ENCODE data around the gene SPATA20. TPM values are rescaled to one million over a fixed set of nuclear protein-coding genes. Genes with fewer than 3 reads are reported as not detected.

SPATA20 gene
- total and polyA plus RNA-seq, 7 donors, result 4.8 to 25.8 (median 16.7) TPM

GRCh38 chr17:50596191-50597037 is 49.4 kb downstream of the SPATA20 start:
- 79 to 82% (median 80%) methylated on average over 34 of the region's 34 CpGs for WGBS, 3 donors
- no peaks in the 10 kb centered on the region for H3K9me3 ChIP-seq
- no peak for ATAC-seq
- DNase-seq, result no peak
- H3K27me3 ChIP-seq (ENCODE audit: insufficient read depth in 3 of 3, low read length in 2 of 3), result peaks cover 0 to 3% (median 0%) of the 10 kb centered on the region in 3 donors
- H3K27ac ChIP-seq, result no peak overlapping the region
- no peak for TF ChIP-seq CTCF (IDR thresholded peaks at IDR 0.05)
- H3K4me3 ChIP-seq, result no peak overlapping the region
- intact Hi-C loops (cut with DNase I), result no loop called here
- no peaks in the 10 kb centered on the region for H3K36me3 ChIP-seq (ENCODE audit: insufficient read depth in 1 of 2, low read depth in 1 of 2)
- H3K4me1 ChIP-seq, result no peaks in the 10 kb centered on the region

DNA sequence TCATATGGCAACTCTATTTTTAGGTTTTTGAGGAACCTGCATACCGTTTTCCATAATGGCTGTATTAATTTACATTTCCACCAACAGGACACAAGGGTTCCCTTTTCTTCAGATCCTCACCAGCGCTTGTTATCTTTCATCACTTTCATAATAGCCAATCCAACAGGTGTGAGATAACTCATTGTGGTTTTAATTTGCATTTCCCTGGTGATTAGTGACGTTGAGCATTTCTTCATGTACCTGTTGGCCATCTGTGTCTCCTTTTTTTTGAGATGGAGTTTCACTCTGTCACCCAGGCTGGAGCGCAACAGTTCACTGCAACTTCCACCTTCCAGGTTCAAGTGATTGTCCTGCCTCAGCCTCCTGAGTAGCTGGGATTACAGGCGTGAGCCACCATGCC is 51.5 kb downstream of the SPATA20 start:
- WGBS, 3 donors, result 69 to 79% (median 71%) methylated on average over 5 of the region's 5 CpGs
- intact Hi-C loops (cut with DNase I), result no loop called here
- H3K4me1 ChIP-seq, result no peaks in the 10 kb centered on the region
- H3K36me3 ChIP-seq (ENCODE audit: insufficient read depth in 1 of 2, low read depth in 1 of 2), result no peaks in the 10 kb centered on the region
- ATAC-seq, result no peak
- H3K9me3 ChIP-seq, result no peaks in the 10 kb centered on the region
- peaks cover 0 to 3% (median 0%) of the 10 kb centered on the region in 3 donors for H3K27me3 ChIP-seq (ENCODE audit: insufficient read depth in 3 of 3, low read length in 2 of 3)
- no peak overlapping the region for H3K27ac ChIP-seq
- no peak overlapping the region for H3K4me3 ChIP-seq
- DNase-seq, result no peak
- no peak for TF ChIP-seq CTCF (IDR thresholded peaks at IDR 0.05)

- DNase-seq (no peak), ATAC-seq (no peak)
- H3K9me3 ChIP-seq, result no peaks in the 10 kb centered on the region
- no peaks in the 10 kb centered on the region for H3K36me3 ChIP-seq (ENCODE audit: insufficient read depth in 1 of 2, low read depth in 1 of 2)
- intact Hi-C loops (cut with DNase I), result no loop called here
- 83 to 89% (median 86%) methylated on average over 14 to 15 of the region's 15 CpGs for WGBS, 3 donors
- no peak for TF ChIP-seq CTCF (IDR thresholded peaks at IDR 0.05)
- H3K4me1 ChIP-seq, result no peaks in the 10 kb centered on the region
- no peak overlapping the region for H3K27ac ChIP-seq
- no peak overlapping the region for H3K4me3 ChIP-seq
- H3K27me3 ChIP-seq (ENCODE audit: insufficient read depth in 3 of 3, low read length in 2 of 3), result peaks cover 0 to 3% (median 0%) of the 10 kb centered on the region in 3 donors
Measured at GRCh38 chr17:50599606-50600005, 52.6 kb downstream of the SPATA20 start.

DNA sequence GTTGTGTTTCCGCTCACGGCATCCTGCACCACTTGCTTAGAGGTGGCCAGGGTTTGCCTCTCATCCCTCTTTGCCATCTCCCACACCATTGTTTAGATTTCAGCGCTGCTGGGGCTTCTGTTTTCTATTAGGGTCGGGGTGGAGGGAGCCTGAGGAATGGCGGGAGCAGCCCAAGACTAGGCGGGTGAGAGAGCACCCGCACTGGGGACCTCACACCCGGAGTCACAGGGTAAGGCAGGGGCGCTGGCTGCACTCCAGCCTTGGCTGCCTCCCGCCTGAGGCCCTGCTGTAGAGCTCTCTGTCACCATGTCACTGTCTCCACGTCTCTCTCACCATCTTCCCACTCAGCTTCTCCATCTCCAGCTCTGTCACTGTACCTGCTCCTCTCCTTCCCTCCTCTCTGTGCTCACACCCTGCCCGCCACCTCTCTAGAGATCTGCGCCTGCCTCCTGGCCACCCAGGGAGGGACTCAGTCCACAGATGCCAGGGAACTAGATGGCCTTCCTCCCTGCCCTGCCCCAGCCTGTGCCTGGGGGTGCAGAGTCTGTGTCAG is 54.9 kb downstream of the SPATA20 start:
- Histone ChIP-seq H3K9me3 (no peaks in the 10 kb centered on the region), H3K27me3 (ENCODE audit: insufficient read depth in 3 of 3, low read length in 2 of 3) (peaks cover 0 to 7% (median 0%) of the 10 kb centered on the region in 3 donors), H3K36me3 (ENCODE audit: insufficient read depth in 1 of 2, low read depth in 1 of 2) (no peaks in the 10 kb centered on the region), H3K4me3 (no peak overlapping the region), H3K27ac (no peak overlapping the region), H3K4me1 (no peaks in the 10 kb centered on the region)
- intact Hi-C loops (cut with DNase I), result no loop called here
- ATAC-seq (no peak), DNase-seq (no peak)
- no peak for TF ChIP-seq CTCF (IDR thresholded peaks at IDR 0.05)
- 68 to 76% (median 74%) methylated on average over 13 of the region's 13 CpGs for WGBS, 3 donors

All from psoas muscle (tissue), 8 donors.